ENCODE data around the gene GPR152. TPM values are rescaled to one million over a fixed set of nuclear protein-coding genes. Genes with fewer than 3 reads are reported as not detected.

The GPR152 gene
- total RNA-seq, 2 donors from 2014 or later = not detected

DNA sequence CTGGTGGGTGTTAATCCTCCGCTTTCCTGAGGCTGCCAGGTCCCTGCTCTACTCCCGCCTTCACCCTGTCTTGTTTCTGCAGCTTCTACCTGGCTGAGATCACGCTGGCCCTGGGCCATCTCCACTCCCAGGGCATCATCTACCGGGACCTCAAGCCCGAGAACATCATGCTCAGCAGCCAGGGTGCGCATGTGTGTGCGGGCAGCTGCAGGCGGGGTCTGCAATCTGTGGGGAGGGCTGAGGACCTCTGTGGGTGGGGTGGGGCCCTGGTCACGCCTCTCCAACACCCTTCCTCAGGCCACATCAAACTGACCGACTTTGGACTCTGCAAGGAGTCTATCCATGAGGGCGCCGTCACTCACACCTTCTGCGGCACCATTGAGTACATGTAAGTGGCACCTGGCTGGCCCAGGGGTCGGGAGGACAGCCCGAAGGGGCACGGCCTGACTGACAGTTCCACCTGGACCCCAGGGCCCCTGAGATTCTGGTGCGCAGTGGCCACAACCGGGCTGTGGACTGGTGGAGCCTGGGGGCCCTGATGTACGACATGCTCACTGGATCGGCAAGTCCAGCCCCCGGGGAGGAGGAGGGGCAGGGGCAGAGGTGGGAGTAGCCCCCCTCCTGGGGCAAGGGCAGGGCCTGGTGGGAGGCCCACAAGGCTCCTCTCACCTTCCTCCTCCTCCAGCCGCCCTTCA, 19.7 kb downstream of the GPR152 start:
- DNase-seq = no peak
- WGBS, 2 experiments (ENCODE audit: insufficient coverage in 1 of 2, insufficient read length in 1 of 2) = 91 to 94% methylated on average over 12 to 21 of the region's 22 CpGs
- no peak for TF ChIP-seq CTCF (conservative IDR thresholded peaks at IDR 0.05)
- Histone ChIP-seq H3K4me3 (ENCODE audit: low read length) (no peak overlapping the region), H3K9ac (ENCODE audit: extremely low read depth, low read length, poor library complexity, severe bottlenecking) (no peak overlapping the region), H3K9me3 (ENCODE audit: control insufficient read depth, low read length) (no peaks in the 10 kb centered on the region), H3K4me1 (ENCODE audit: control insufficient read depth, insufficient read depth, low read length) (peaks cover 3% of the 10 kb centered on the region), H3K36me3 (ENCODE audit: control insufficient read depth, insufficient read depth, low read length) (peaks cover 37% of the 10 kb centered on the region), H3K27ac (ENCODE audit: low read depth, low read length) (no peak overlapping the region), H3K27me3 (ENCODE audit: control insufficient read depth, insufficient read depth, low read length, poor library complexity, severe bottlenecking) (no peaks in the 10 kb centered on the region)
- no peak overlapping the region for H3K27ac Mint-ChIP-seq
- peaks cover 25% of the 10 kb centered on the region for H3K36me3 Mint-ChIP-seq (ENCODE audit: low read depth)
- no peaks in the 10 kb centered on the region for H3K9me3 Mint-ChIP-seq
- H3K4me1 Mint-ChIP-seq = peaks cover 3% of the 10 kb centered on the region
- H3K27me3 Mint-ChIP-seq (ENCODE audit: insufficient read depth) = no peaks in the 10 kb centered on the region
- no peak overlapping the region for H3K4me3 Mint-ChIP-seq

DNA sequence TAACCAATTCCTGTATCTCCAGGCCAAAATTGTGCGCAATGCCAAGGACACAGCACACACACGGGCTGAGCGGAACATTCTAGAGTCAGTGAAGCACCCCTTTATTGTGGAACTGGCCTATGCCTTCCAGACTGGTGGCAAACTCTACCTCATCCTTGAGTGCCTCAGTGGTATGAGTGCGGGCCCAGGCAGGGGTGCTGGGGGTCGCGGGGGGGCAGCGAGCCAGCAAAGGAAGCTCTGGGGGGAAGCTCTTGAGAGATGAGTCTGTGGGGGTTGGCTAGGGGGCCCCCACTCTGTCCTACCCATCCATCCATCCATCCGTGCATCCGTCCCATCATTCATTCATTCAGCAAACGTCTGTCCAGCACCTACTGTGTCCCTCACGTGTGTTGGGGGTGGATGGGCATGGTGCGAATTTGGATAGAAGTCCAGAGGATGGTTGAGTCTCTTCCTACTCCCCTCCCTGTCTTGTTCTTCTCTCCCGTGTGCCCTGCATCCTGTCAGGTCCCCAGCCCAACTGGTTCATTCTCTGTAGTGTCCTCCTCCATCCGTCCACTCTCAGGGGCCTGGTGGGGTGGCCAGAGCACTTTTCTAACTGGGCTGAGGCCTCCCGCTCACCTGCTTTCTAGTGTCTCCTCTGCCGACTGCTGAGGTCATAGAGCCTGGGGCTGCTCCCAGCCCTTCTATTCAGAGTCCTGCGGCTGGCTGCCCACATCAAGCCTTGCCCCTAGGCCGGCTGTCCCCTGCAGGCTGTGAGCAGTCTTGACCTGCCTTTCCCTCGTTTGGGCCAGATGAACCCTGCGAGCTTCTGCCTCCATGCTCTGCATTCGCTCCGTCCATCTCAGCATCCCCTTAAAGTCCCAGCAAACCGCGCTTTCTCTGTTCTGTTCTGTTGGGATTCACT, 20.9 kb downstream of the GPR152 start:
- no peaks in the 10 kb centered on the region for H3K27me3 Mint-ChIP-seq (ENCODE audit: insufficient read depth)
- Histone ChIP-seq H3K4me3 (ENCODE audit: low read length) (no peak overlapping the region), H3K27ac (ENCODE audit: low read depth, low read length) (no peak overlapping the region), H3K27me3 (ENCODE audit: control insufficient read depth, insufficient read depth, low read length, poor library complexity, severe bottlenecking) (no peaks in the 10 kb centered on the region), H3K9ac (ENCODE audit: extremely low read depth, low read length, poor library complexity, severe bottlenecking) (no peak overlapping the region), H3K4me1 (ENCODE audit: control insufficient read depth, insufficient read depth, low read length) (peaks cover 3% of the 10 kb centered on the region), H3K36me3 (ENCODE audit: control insufficient read depth, insufficient read depth, low read length) (peaks cover 30% of the 10 kb centered on the region), H3K9me3 (ENCODE audit: control insufficient read depth, low read length) (no peaks in the 10 kb centered on the region)
- DNase-seq = no peak
- 88 to 92% methylated on average over 17 to 22 of the region's 24 CpGs for WGBS, 2 experiments (ENCODE audit: insufficient coverage in 1 of 2, insufficient read length in 1 of 2)
- peaks cover 4% of the 10 kb centered on the region for H3K4me1 Mint-ChIP-seq
- TF ChIP-seq CTCF (conservative IDR thresholded peaks at IDR 0.05) = no peak
- H3K27ac Mint-ChIP-seq = peak overlapping the region; percentile 74
- peaks cover 25% of the 10 kb centered on the region for H3K36me3 Mint-ChIP-seq (ENCODE audit: low read depth)
- no peak overlapping the region for H3K4me3 Mint-ChIP-seq
- H3K9me3 Mint-ChIP-seq = no peaks in the 10 kb centered on the region

DNA sequence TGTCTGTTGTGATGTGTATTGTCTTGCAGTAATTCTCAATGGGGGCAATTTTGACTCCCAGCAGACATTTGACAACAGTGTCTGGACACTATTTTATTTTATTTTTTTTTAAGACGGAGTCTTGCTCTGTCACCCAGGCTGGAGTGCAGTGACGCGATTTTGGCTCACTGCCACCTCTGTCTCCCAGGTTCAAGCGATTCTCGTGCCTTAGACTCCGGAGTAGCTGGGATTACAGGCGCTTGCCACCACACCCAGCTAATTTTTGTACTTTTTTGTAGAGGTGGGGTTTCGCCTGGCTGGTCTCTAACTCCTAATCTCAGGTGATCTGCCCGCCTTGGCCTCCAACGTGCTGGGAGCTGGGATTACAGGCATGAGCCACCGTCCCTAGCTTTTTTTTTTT, 22.8 kb downstream of the GPR152 start:
- Mint-ChIP-seq H3K27me3 (ENCODE audit: insufficient read depth) (no peaks in the 10 kb centered on the region), H3K9me3 (no peaks in the 10 kb centered on the region), H3K4me1 (peaks cover 3% of the 10 kb centered on the region), H3K27ac (no peak overlapping the region), H3K36me3 (ENCODE audit: low read depth) (peaks cover 20% of the 10 kb centered on the region), H3K4me3 (peak overlapping the region; percentile 83)
- Histone ChIP-seq H3K27me3 (ENCODE audit: control insufficient read depth, insufficient read depth, low read length, poor library complexity, severe bottlenecking) (no peaks in the 10 kb centered on the region), H3K4me3 (ENCODE audit: low read length) (peak overlapping the region; percentile 99), H3K27ac (ENCODE audit: low read depth, low read length) (no peak overlapping the region), H3K36me3 (ENCODE audit: control insufficient read depth, insufficient read depth, low read length) (peaks cover 30% of the 10 kb centered on the region), H3K4me1 (ENCODE audit: control insufficient read depth, insufficient read depth, low read length) (peaks cover 3% of the 10 kb centered on the region), H3K9me3 (ENCODE audit: control insufficient read depth, low read length) (no peaks in the 10 kb centered on the region), H3K9ac (ENCODE audit: extremely low read depth, low read length, poor library complexity, severe bottlenecking) (no peak overlapping the region)
- no peak for DNase-seq
- TF ChIP-seq CTCF (conservative IDR thresholded peaks at IDR 0.05) = no peak
- 85 to 92% methylated on average over 10 to 11 of the region's 11 CpGs for WGBS, 2 experiments (ENCODE audit: insufficient coverage in 1 of 2, insufficient read length in 1 of 2)

All from endodermal cell (in vitro differentiated cells).